ENCODE measurements around the gene CTLA4. TPM values are rescaled to one million over a fixed set of nuclear protein-coding genes. Genes with fewer than 3 reads are reported as not detected.

CTLA4 gene
- total and polyA plus RNA-seq, 2 experiments from 2014 or later: not detected

- no peaks in the 10 kb centered on the region for H3K9me3 ChIP-seq (ENCODE audit: low read depth)
- no peaks in the 10 kb centered on the region for H3K27me3 ChIP-seq
- no peak for DNase-seq (ENCODE audit: low read depth in 1 of 2, low spot score in 1 of 2)
- no peaks in the 10 kb centered on the region for H3K4me1 ChIP-seq (ENCODE audit: low read depth)
- H3K27ac ChIP-seq: no peak overlapping the region
- H3K36me3 ChIP-seq: no peaks in the 10 kb centered on the region
- TF ChIP-seq CTCF (IDR thresholded peaks at IDR 0.05; ENCODE audit: low read depth, low read length): no peak
- H3K4me3 ChIP-seq: no peak overlapping the region
Measured at GRCh38 chr2:203894262-203894661, 26.7 kb downstream of the CTLA4 start.

GRCh38 chr2:203897544-203897943, 30.0 kb downstream of the CTLA4 start:
- H3K27me3 ChIP-seq: no peaks in the 10 kb centered on the region
- H3K4me1 ChIP-seq (ENCODE audit: low read depth): no peaks in the 10 kb centered on the region
- no peak for TF ChIP-seq CTCF (IDR thresholded peaks at IDR 0.05; ENCODE audit: low read depth, low read length)
- H3K9me3 ChIP-seq (ENCODE audit: low read depth): no peaks in the 10 kb centered on the region
- no peak overlapping the region for H3K4me3 ChIP-seq
- no peak overlapping the region for H3K27ac ChIP-seq
- no peak for DNase-seq (ENCODE audit: low read depth in 1 of 2, low spot score in 1 of 2)
- no peaks in the 10 kb centered on the region for H3K36me3 ChIP-seq

GRCh38 chr2:203898657-203899056, 31.1 kb downstream of the CTLA4 start:
- H3K36me3 ChIP-seq: no peaks in the 10 kb centered on the region
- H3K9me3 ChIP-seq (ENCODE audit: low read depth): no peaks in the 10 kb centered on the region
- H3K27ac ChIP-seq: no peak overlapping the region
- no peaks in the 10 kb centered on the region for H3K27me3 ChIP-seq
- no peak for TF ChIP-seq CTCF (IDR thresholded peaks at IDR 0.05; ENCODE audit: low read depth, low read length)
- no peak overlapping the region for H3K4me3 ChIP-seq
- H3K4me1 ChIP-seq (ENCODE audit: low read depth): no peaks in the 10 kb centered on the region
- DNase-seq (ENCODE audit: low read depth in 1 of 2, low spot score in 1 of 2): no peak

- Histone ChIP-seq H3K27me3 (no peaks in the 10 kb centered on the region), H3K4me3 (no peak overlapping the region), H3K36me3 (no peaks in the 10 kb centered on the region), H3K27ac (no peak overlapping the region), H3K4me1 (ENCODE audit: low read depth) (no peaks in the 10 kb centered on the region), H3K9me3 (ENCODE audit: low read depth) (no peaks in the 10 kb centered on the region)
- DNase-seq (ENCODE audit: low read depth in 1 of 2, low spot score in 1 of 2): no peak
- no peak for TF ChIP-seq CTCF (IDR thresholded peaks at IDR 0.05; ENCODE audit: low read depth, low read length)
Measured at GRCh38 chr2:203900253-203900652, 32.7 kb downstream of the CTLA4 start.

GRCh38 chr2:203904022-203904421, 36.5 kb downstream of the CTLA4 start:
- Histone ChIP-seq H3K36me3 (no peaks in the 10 kb centered on the region), H3K27me3 (no peaks in the 10 kb centered on the region), H3K4me1 (ENCODE audit: low read depth) (no peaks in the 10 kb centered on the region), H3K27ac (no peak overlapping the region), H3K4me3 (no peak overlapping the region), H3K9me3 (ENCODE audit: low read depth) (no peaks in the 10 kb centered on the region)
- no peak for TF ChIP-seq CTCF (IDR thresholded peaks at IDR 0.05; ENCODE audit: low read depth, low read length)
- no peak for DNase-seq (ENCODE audit: low read depth in 1 of 2, low spot score in 1 of 2)

- Histone ChIP-seq H3K4me3 (no peak overlapping the region), H3K4me1 (ENCODE audit: low read depth) (no peaks in the 10 kb centered on the region), H3K27me3 (no peaks in the 10 kb centered on the region), H3K9me3 (ENCODE audit: low read depth) (no peaks in the 10 kb centered on the region), H3K27ac (no peak overlapping the region), H3K36me3 (no peaks in the 10 kb centered on the region)
- DNase-seq (ENCODE audit: low read depth in 1 of 2, low spot score in 1 of 2): no peak
- TF ChIP-seq CTCF (IDR thresholded peaks at IDR 0.05; ENCODE audit: low read depth, low read length): no peak
Measured at GRCh38 chr2:203905656-203906055, 38.1 kb downstream of the CTLA4 start.

Measured in cardiac muscle cell (in vitro differentiated cells and primary cell).